IgD-negative memory B cell (primary cell): ENCODE data around the gene MYH7. TPM values are rescaled to one million over a fixed set of nuclear protein-coding genes. Genes with fewer than 3 reads are reported as not detected.
"Not testable (repeated sequence)": the region's sequence is repeated elsewhere in the genome, so short reads cannot be mapped to it uniquely, and the experiment has no call there.

Experiments used
- H3K27ac Mint-ChIP-seq, 3 donors: one replicate each; pipeline ENCODE4 v1.8.0; 2020 to 2022; ENCODE audit warnings: mild to moderate bottlenecking in 3 of 3, mixed read lengths in 3 of 3, moderate library complexity in 1 of 3
- H3K27me3 Mint-ChIP-seq: one replicate; pipeline ENCODE4 v1.8.0; 2021; ENCODE audit warnings: mixed read lengths
- H3K36me3 Mint-ChIP-seq: one replicate; pipeline ENCODE4 v1.8.0; 2020; ENCODE audit warnings: mild to moderate bottlenecking, mixed read lengths
- H3K4me1 Mint-ChIP-seq, 3 donors: one replicate each; pipeline ENCODE4 v1.8.0; 2020 to 2022; ENCODE audit warnings: mixed read lengths in 3 of 3, mild to moderate bottlenecking in 1 of 3
- H3K4me3 Mint-ChIP-seq, 4 donors: one replicate each; pipeline ENCODE4 v1.8.0; 2020 to 2022; ENCODE audit warnings: mild to moderate bottlenecking in 4 of 4, mixed read lengths in 4 of 4, moderate library complexity in 3 of 4
- H3K9me3 Mint-ChIP-seq, 3 donors: one replicate each; pipeline ENCODE4 v1.8.0; 2020 to 2021; ENCODE audit warnings: mixed read lengths in 3 of 3, mild to moderate bottlenecking in 1 of 3
- polyA plus RNA-seq: library from polyadenylated mRNA; unstranded; fragments of 300-500 nt; fragmentation: Illumina TruSeq; gene quantifications from one replicate; pipeline ENCODE4 v1.2.3, GENCODE V29; 2021

Gene MYH7
- polyA plus RNA-seq, 1 donor from 2014 or later = not detected

DNA sequence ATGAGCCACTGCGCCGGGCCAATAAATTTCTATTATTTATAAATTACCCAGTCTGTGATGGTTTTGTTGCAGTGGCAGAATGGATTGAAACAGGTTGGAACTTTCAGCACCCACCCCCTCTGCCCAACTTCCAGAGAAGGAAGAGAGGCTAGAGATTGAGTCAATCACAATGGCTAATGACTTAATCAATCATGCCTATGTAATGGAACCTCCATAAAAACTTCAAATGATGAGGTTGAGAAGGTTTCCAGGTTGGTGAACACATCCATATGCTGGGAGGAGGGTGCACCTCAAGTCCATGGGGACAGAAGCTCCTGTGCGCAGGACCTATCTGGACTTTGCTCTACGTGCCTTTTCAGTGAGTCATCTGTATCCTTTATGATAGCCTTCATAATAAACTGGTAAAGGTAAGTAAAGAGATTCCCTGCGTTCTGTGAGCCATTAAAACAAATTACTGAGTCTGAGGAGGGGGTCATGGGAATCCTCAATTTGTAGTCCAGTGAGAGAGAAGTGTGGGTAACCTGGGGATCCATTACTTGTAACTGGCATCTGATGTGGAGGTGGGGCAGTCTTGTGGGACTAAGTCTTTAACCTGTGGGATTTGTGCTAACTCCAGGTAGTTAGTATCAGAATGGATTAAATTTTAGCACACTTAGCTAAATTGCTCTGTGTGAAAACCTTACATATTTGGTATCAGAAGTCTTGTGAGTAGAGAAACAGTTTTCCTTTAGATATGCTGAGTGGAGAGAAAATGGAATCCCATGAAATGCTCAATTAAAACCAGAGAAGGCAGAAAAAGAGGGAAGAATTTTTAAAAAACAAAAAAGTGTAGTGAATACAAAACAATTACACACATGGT lies 22.4 kb upstream of the MYH7 start:
- Mint-ChIP-seq H3K27ac (no peak overlapping the region), H3K9me3 (no peaks in the 10 kb centered on the region), H3K27me3 (peaks cover 6% of the 10 kb centered on the region), H3K4me3 (no peak overlapping the region), H3K36me3 (no peaks in the 10 kb centered on the region), H3K4me1 (no peaks in the 10 kb centered on the region)

DNA sequence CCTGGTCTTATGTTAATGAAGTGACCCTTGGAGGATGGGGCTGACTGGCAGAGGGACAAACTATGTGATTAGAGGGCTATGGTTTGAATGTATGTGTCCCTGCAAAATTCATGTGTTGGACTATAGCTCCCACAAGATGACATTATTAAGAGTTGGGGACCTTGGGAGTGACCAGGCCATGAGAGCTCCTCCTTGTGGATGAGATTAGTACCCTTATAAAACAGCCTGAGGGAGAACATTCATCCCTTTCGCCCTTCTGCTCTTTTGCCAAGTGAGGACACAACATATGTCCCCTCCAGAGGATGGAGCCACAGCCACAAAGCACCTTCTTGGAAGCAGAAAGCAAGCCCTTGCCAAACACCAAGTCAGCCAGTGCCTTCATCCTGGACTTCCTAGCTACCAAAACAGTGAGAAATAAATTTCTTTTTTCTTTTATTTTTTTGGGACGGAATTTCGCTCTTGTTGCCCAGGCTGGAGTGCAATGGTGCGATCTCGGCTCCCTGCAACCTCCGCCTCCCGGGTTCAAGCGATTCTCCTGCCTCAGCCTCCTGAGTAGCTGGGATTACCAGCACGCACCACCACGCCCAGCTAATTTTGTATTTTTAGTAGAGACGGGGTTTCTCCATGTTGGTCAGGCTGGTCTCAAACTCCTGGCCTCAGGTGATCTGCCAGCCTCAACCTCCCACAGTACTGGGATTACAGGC lies 21.6 kb upstream of the MYH7 start:
- H3K9me3 Mint-ChIP-seq, H3K36me3 Mint-ChIP-seq, H3K27me3 Mint-ChIP-seq, H3K27ac Mint-ChIP-seq, H3K4me1 Mint-ChIP-seq: not testable (repeated sequence)
- H3K4me3 Mint-ChIP-seq = peak overlapping the region in 1 of 4 donors; percentile 17

DNA sequence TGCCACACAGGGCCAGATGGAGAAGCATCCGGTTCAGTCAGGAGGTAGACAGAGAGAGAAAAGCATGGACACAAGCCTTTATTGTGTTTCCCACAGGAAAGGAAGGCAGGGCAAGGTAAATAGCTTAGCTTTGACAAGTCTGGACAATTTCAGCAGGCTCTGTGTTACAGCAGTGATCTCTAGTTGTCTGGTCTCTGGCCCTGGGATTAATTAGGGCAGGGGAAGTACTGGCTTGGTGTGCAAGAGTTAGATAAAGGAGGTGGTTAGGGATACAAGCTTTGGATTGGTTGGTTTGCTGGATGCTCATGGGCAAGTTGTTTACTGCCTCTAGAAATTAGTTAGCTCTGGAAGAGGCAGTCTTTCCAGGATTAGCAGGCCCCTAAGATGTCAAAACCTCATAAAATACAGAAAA lies 19.0 kb upstream of the MYH7 start:
- no peak overlapping the region for H3K27ac Mint-ChIP-seq
- no peak overlapping the region for H3K4me3 Mint-ChIP-seq
- H3K9me3 Mint-ChIP-seq = peaks cover 0 to 2% (median 0%) of the 10 kb centered on the region in 3 donors
- no peaks in the 10 kb centered on the region for H3K36me3 Mint-ChIP-seq
- no peaks in the 10 kb centered on the region for H3K4me1 Mint-ChIP-seq
- peaks cover 10% of the 10 kb centered on the region for H3K27me3 Mint-ChIP-seq

DNA sequence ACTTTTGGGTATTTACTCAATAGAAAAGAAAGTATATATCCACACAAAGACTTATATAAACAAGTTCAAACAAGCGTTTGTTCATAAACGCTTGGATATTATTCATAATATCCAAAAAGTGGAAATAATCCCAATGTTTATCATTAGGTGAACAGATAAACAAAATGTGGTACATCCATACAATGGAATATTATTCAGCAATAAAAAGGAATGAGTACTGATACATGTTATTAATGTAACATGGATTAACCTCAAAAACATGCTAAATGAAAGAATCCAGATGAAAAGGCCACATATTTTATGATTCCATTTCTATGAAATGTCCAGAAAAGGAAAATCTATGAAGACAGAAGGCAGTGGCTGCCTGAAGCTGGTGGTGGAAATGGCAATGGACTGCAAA lies 16.8 kb upstream of the MYH7 start:
- Mint-ChIP-seq H3K4me1 (no peaks in the 10 kb centered on the region), H3K27ac (no peak overlapping the region), H3K9me3 (peaks cover 0 to 2% (median 0%) of the 10 kb centered on the region in 3 donors), H3K36me3 (no peaks in the 10 kb centered on the region), H3K4me3 (no peak overlapping the region), H3K27me3 (peaks cover 8% of the 10 kb centered on the region)

DNA sequence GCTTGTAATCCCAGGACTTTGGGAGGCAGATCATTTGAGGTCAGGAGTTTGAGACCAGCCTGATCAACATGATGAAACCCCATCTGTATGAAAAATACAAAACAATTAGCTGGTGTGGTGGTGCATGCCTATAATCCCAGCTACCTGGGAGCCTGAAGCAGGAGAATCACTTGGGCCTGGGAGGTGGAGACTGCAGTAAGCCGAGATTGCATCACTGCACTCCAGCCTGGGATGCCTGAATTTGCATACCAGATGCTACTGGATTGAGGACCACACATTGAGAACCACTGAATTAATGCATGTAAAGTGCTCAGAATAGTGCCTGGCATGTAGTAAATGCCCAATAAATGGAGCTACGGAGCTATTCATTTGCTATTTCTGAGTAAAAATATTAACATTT lies 14.9 kb upstream of the MYH7 start:
- Mint-ChIP-seq H3K4me1 (no peaks in the 10 kb centered on the region), H3K4me3 (no peak overlapping the region), H3K9me3 (peaks cover 0 to 2% (median 0%) of the 10 kb centered on the region in 3 donors), H3K27me3 (peaks cover 4% of the 10 kb centered on the region), H3K27ac (no peak overlapping the region), H3K36me3 (no peaks in the 10 kb centered on the region)

DNA sequence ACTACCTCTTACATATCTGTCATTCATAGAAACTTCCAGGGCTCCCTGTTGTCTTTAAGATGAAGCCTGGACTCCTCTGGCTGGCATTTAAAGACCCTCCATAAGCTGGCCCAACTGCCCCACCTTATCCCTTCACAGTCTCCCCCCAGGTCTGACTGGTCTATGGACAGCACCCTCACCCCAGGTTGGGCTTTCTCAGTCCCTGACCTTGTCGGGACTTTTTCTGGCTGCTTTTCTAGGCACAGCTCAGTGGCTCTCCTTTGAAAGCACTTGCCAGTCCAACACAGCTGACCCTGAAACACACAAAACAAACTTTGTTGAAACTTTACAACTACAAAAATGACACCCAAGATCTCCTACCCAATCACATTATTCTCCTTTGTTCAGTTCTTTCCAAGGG lies 13.9 kb upstream of the MYH7 start:
- Mint-ChIP-seq H3K27ac (no peak overlapping the region), H3K4me3 (no peak overlapping the region), H3K36me3 (no peaks in the 10 kb centered on the region), H3K4me1 (peaks cover 0 to 2% (median 0%) of the 10 kb centered on the region in 3 donors), H3K27me3 (peaks cover 4% of the 10 kb centered on the region), H3K9me3 (peaks cover 0 to 2% (median 0%) of the 10 kb centered on the region in 3 donors)

DNA sequence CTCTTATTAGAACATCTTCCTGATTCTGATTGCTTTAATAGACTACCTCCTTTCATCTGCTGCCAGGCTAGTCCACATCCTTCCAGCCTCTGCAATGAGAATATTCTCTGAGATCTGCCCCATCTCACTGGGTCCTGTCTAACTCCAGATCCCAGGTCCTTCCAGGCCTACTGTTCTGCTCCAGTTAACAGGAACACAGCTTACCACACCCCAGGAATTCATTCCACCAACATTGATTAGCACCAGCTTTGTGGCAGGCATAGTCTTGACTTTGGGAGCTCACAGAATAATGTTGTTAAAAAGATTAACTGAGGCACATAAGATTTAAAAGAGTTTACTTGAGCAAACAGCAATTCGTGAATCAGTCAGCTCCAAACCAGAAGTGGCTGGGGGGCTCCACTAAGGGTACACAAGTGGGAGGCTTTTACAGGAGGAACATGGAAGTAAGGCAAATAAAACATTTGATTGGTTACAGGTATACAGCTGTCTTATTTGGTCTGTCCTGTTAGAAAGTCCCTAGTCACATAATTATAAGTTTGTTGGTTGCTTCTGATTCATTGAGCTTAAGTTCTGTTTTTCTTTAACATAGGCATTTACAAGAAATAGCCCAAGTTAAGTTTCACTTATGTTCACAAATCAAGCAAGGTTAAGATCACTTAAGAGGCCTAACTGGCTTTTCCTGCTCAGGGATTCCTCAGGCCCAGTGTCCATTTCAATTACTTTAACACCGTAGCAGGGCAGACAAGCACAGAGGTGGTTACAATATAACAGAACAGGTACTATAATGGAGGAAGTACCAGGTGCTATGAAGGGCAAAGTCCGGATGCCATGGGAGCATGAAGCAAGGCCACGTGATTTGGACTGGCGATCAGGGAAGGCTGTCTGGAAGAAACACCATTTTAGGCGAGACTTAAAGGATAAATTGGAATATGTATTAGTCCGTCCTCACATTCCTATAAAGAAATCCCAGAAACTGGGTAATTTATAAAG lies 12.2 kb upstream of the MYH7 start:
- Mint-ChIP-seq H3K9me3 (peaks cover 0 to 2% (median 0%) of the 10 kb centered on the region in 3 donors), H3K27me3 (peaks cover 4% of the 10 kb centered on the region), H3K27ac (no peak overlapping the region), H3K4me3 (no peak overlapping the region), H3K36me3 (no peaks in the 10 kb centered on the region), H3K4me1 (peaks cover 0 to 2% (median 0%) of the 10 kb centered on the region in 3 donors)

DNA sequence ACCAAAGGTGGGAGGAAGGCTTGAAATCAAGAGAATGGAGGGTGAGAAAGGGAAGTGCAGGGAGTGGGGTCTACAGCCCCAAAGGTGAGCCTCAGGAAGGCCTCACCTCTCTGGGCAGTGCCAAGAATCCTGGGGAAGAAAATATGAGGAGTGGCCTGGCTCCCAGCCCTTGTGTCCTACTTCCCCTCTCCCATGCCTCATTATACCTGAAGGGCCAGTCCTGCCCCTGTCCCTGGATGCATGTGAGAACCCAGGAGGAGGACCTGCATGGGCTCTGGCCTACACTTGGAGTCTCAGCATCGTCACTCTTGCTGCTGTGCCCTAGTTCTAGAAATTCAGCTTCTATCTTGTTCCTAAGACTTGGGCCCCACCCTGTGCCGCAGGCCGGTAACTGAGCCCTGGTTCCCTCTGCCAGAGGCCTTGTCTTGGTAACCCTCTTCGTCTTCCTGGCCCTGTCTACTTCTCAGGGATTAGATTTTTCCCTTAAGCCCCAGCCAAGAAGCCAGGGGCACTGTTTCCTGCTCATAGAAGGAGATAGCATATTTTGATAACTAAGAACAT lies 10.9 kb upstream of the MYH7 start:
- Mint-ChIP-seq H3K4me3 (no peak overlapping the region), H3K27ac (no peak overlapping the region), H3K4me1 (peaks cover 0 to 2% (median 0%) of the 10 kb centered on the region in 3 donors), H3K9me3 (no peaks in the 10 kb centered on the region), H3K27me3 (peaks cover 4% of the 10 kb centered on the region), H3K36me3 (no peaks in the 10 kb centered on the region)

DNA sequence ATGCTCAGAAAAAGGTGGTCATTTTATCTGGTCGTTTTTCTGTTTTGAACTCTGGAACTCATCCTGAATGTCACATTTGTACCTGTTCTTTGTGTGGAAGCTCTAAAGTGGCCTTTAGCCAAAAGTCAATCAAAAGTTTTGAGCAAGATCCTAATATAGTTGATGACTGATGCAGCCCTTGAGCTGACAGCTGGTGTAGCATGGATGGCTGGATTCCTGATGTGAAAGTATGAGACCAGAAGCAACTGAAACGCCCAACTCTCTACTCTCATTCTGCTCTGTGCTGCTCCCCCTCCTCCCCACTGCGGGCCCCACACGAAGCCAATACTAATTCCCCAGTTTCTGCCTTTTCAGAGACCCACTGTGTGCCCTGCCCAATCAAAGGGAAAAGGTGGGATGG lies 10.3 kb upstream of the MYH7 start:
- no peaks in the 10 kb centered on the region for H3K36me3 Mint-ChIP-seq
- no peak overlapping the region for H3K27ac Mint-ChIP-seq
- peaks cover under 1% of the 10 kb centered on the region for H3K27me3 Mint-ChIP-seq
- no peaks in the 10 kb centered on the region for H3K9me3 Mint-ChIP-seq
- peaks cover 0 to 2% (median 0%) of the 10 kb centered on the region in 3 donors for H3K4me1 Mint-ChIP-seq
- H3K4me3 Mint-ChIP-seq = no peak overlapping the region

DNA sequence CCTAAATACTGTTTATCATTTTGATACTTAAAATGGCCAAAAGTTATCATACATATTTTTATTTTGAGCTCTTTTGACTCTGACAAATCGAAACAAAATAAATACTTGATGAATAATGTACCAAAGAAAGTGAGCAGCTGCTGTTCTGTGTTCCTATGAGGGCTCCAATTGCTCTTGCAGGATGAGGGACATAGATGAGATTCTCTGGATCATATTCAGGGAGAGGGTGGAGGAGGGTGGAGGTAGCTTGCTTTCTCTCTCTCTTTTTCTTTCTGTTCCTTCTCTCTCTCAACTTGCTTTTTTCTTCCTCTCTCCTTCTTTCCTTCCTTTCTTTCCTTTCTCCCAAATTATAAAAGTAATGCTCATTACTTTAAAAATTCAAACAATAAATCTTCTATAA lies 8.9 kb upstream of the MYH7 start:
- no peak overlapping the region for H3K27ac Mint-ChIP-seq

DNA sequence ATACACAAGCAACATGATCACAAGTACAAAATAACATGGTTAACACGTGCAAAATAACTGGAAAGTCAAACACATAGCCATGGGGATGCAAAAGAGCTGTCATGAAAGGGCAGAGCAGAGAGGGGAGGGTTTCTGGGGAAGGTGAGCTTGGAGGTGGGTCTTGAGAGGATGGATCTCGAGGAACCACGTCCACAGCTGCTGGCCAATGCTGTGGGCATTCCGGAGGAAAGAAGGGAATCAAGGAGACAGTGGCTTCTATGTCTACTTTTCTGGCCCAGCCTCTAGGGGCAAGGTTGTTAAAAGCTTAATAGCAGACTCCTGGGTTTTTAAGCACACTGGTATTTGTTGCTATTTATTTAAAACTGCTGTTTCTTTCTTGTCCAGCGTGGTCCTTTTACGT lies 8.4 kb upstream of the MYH7 start:
- Mint-ChIP-seq H3K27ac (no peak overlapping the region), H3K4me3 (no peak overlapping the region), H3K4me1 (peaks cover 0 to 2% (median 0%) of the 10 kb centered on the region in 3 donors), H3K27me3 (peaks cover 3% of the 10 kb centered on the region), H3K9me3 (no peaks in the 10 kb centered on the region), H3K36me3 (no peaks in the 10 kb centered on the region)

More for the DNA sequence above, 8.9 kb upstream of the MYH7 start:
- Mint-ChIP-seq H3K4me1 (peaks cover 0 to 2% (median 0%) of the 10 kb centered on the region in 3 donors), H3K36me3 (no peaks in the 10 kb centered on the region), H3K4me3 (no peak overlapping the region), H3K27me3 (peaks cover 3% of the 10 kb centered on the region), H3K9me3 (no peaks in the 10 kb centered on the region)

DNA sequence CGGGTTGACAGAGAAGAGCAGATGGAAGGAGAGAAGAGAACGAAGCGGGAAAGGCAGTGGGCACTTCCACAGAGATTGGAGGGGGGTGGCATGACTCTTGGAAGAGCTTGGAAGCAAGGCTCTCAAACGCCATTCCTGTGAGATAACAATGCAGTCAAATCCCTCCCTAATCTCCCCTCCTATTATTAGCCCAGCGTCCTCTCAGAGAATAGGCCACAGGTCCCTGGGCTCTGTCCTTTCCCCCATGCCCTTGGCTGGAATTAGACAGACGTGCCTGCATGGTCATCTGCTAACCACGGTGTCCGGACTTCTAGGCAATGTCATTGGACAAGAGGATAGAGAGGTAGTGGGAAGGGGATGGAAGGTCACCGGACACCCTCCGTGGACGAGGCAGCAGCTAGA lies 8.0 kb upstream of the MYH7 start:
- Mint-ChIP-seq H3K36me3 (no peaks in the 10 kb centered on the region), H3K4me1 (peaks cover 0 to 2% (median 0%) of the 10 kb centered on the region in 3 donors), H3K27me3 (peaks cover 3% of the 10 kb centered on the region), H3K9me3 (no peaks in the 10 kb centered on the region), H3K27ac (no peak overlapping the region), H3K4me3 (no peak overlapping the region)

DNA sequence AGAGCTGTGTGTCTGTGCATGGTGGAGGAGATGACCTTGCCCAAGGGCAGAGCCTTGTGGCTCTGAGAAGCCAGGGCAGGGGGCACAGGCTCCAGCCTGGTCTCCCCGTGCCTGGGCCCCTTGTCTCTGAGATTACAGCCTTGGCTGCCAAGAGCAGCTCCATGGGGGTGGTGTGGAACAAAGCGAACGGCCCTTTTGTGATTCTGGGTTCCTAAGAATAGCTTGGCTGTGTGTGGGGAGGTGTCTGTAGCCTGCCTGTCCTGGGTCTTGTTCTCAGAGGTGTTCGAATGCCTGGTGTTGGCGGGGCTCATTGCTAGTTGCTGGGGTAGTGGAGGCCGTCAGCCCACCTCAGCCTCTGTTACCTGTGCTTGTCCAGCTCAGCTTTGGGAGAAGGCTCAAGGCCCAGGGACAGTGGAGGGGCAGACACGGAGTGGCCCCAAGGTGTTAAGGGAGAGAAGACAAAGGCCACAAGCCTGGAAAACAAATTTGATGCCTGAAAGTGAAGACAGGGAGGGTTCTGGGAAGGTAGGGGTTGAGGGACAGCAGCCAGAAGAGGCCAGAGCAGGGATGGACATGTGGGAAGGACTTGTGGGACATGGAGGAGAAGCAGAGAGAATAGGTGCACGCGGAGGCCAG lies 7.4 kb upstream of the MYH7 start:
- Mint-ChIP-seq H3K27me3 (peaks cover 3% of the 10 kb centered on the region), H3K9me3 (no peaks in the 10 kb centered on the region), H3K4me3 (no peak overlapping the region), H3K4me1 (peaks cover 0 to 2% (median 0%) of the 10 kb centered on the region in 3 donors), H3K36me3 (no peaks in the 10 kb centered on the region), H3K27ac (peak overlapping the region in 1 of 3 donors; percentile 81)

DNA sequence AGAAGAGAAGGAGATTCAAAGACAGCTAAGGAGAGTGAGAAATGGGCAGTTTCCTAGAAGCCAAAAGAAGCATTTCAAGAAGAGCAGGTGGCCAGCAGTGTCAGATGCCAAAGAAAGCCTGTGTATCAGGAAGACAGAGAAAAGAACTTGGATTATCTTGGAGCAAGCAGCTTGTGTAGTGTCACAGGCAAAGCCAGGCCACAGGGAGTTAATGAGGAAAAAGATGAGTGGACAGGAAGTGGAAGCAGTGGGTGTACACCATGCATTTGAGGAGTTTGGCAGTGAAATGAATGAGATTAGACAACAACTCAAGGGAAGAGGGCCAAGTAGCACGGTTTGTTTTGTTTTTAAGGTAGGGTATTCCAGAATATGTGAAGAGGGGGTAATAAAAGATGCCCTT lies 5.6 kb upstream of the MYH7 start:
- peaks cover 3% of the 10 kb centered on the region for H3K27me3 Mint-ChIP-seq
- no peaks in the 10 kb centered on the region for H3K36me3 Mint-ChIP-seq
- peaks cover 0 to 2% (median 0%) of the 10 kb centered on the region in 3 donors for H3K4me1 Mint-ChIP-seq
- no peak overlapping the region for H3K4me3 Mint-ChIP-seq
- no peaks in the 10 kb centered on the region for H3K9me3 Mint-ChIP-seq
- no peak overlapping the region for H3K27ac Mint-ChIP-seq
